Endometrial microvascular endothelial cells (primary cell): ENCODE measurements around the gene GLYR1. TPM values are rescaled to one million over a fixed set of nuclear protein-coding genes. Genes with fewer than 3 reads are reported as not detected.

Experiments used
- in situ Hi-C: cut with HindIII; loops from 2 replicates; pipeline ENCODE4 v1.10.0; 2017; ENCODE audit warnings: low sequenced_read_pairs, low pct_unique_long_range_greater_than_20kb; ENCODE audit errors: inconsistent ontology term
- total RNA-seq: library from RNA; depleted of rRNA; stranded (reverse); fragments of >200 nt; gene quantifications from one replicate; pipeline ENCODE4 v1.2.3, GENCODE V29; 2015; ENCODE audit errors: inconsistent ontology term

Gene GLYR1
- total RNA-seq, 1 donor from 2014 or later, result 58.4 TPM

DNA sequence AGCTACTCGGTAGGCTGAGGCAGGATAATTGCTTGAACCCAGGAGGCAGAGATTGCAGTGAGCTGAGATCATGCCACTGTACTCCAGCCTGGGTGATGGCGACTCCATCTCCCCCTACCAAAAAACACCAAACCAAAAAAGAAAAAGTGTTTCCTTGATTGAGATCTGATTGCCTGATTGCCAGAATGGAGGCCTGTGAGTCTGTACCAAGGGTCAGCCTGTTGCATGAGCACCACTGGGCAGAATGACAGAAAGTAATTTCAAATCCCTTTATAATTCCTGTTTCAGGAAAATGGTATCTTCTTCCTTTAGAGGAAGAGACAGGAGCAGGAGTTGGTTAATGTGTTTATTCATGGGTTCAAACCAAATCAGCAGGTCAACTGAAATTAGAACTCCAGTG lies 8.7 kb upstream of the GLYR1 start:
- in situ Hi-C loops, result no loop called here

DNA sequence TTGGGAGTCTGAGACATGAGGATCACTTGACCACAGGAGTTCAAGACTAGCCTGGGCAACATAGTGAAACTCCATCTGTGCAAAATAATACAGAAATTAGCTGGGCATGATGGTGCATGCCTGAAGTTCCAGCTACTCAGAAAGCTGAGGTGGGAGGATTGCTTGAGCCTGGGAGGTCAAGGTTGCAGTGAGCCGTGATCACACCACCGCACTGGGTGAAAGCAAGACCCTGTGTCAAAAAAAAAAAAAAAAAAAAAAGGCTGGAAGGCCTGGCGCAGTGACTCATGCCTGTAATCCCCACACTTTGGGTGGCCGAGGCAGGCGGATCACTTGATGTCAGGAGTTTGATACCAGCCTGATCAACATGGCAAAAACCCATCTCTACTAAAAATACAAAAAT lies 8.3 kb upstream of the GLYR1 start:
- in situ Hi-C loops, result no loop called here

DNA sequence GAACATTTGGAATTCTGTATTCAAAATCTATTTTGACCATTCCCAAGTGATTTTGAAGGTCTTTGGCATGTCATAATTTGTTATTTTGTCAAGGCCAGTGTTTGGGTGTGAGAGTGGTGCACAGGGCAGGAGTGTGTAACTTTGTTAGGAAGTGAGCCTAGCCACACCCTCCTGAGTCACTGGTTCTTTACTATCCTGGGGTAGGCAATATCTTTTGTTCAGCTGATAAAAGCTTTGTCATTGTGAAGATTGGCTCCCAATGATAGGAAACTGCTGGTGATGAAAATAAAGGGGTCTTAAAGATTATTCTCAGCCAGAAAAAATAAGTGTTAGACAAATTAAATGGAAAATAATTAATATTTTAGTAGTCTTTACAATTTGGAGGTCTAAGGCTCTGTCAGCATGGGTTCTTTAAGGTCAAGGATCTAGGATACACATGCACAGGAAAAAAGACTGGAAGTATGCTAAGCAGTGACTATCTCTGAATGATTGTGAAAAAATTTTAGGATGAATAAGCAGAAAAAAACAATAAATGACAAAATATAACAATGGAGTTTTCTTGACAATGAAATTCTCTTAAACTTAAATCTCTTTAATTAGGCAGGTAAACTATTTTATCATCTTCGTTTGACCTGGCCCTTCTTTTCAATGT lies 5.3 kb upstream of the GLYR1 start:
- in situ Hi-C loops, result no loop called here

DNA sequence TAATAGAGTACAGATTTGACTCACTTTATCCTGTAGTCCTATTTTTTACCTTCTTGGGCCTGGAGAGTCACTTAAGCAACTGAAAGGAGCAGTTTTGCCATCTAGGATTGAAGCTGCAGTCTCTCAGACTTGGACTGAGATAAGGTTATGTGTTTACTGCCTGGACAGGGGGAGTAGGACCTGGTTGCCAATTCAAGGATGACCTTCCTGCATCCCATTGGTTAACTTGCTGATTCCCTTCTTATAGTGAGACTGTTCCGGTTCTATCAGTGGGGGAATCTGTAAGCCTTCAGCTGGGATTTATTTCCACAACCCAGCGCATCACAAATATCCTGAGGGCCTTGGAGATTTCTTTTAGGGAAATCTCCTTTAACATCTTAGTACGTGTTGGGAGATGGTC lies 3.1 kb upstream of the GLYR1 start:
- in situ Hi-C loops, result no loop called here

DNA sequence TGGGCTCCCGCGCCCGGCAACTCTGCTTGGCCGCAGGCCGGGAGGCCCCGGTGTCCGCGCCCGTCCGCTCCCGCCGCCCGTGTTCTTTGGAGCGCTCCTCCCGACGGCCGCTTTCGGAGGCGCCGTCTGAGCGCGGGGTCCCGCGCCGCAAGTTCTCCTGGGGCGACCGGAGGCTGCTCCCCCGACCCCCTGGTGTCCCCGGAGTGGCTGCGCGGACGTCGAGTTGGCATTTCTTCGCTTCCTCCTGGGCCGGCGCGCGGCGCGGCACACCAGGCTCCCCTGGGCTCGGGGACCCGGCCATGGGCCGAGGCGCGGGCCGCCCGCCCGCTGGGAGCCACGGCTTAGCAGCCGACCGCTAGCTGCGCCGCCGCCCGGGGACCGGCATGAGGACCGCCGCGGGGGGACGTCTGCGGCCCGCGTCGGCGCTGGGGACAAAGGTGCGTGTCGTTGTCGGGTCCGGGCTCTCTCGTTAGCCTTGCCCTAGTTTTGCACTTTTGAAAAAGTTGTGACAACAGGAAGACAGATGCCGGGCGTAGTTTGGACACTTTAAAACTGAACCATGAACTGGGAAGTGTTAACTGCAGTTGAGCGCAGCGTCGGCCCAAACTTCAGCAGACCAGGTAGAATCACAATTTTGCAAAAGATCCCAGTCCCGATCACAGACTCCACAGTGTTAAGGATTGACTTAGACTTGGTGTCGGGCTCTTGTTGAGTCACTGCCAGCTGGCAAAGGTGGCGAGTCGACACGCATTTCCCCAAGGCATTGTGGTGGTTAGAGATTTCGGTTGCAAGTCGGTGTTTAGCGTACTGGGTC lies 893 bp upstream of the GLYR1 start:
- in situ Hi-C loops, result no loop called here

DNA sequence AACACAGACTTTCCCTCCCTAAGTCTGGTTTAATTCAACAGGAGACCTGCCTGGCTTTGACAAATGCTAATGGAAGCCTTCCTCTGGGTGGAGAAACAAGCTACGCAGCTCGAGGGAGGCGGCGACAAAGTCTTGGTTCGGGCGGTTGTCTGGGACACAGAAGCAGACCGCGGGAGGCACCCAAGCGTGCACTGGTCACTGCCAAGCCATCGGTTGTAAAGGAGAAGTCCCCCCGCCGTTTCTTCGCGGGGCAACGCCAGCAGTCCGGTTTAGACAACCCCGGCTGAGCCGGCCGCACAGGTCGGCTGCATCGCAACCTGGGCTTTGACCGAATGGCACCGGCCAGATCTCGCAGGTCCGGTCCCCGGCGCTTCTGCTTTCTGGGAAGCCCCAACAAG lies 586 bp downstream of the GLYR1 start:
- in situ Hi-C loops, result no loop called here

DNA sequence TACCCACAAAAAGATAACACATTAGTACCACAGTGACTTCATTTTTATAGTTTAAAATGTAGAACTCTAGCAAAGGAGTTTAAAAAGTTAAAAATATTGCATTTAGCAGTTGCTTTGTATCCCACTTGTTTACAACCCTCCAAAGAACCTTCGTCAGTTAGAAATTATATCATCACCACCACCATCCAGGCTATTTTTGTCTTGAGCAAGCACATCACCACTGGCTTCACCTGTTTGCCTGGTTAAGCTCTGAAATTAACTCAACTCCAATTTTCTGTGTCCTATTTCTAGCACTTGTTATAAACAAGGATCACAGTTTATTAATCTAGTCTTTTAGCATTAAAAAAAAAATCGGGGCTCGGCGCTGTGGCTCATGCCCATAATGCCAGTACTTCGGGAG lies 6.1 kb downstream of the GLYR1 start:
- in situ Hi-C loops, result no loop called here

DNA sequence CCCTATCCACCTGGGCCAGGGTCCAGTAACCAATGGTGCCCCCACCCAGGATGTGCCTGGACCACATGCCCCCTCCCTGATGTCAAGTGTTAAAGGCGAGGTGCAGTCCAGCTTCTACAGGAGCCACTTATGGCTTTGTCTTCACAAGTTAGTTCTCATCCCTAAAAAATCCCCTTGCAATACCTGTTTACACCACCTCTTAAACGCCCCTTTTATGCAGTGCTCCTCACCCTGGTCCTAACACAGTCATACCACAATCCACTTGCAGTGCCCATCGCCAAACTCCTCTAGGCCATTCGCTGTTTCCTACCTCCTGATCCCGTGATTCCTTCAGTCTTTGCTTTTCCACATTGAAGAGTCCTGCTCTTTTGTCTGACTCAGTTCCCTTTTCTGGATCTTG lies 7.1 kb downstream of the GLYR1 start:
- in situ Hi-C loops, result no loop called here

DNA sequence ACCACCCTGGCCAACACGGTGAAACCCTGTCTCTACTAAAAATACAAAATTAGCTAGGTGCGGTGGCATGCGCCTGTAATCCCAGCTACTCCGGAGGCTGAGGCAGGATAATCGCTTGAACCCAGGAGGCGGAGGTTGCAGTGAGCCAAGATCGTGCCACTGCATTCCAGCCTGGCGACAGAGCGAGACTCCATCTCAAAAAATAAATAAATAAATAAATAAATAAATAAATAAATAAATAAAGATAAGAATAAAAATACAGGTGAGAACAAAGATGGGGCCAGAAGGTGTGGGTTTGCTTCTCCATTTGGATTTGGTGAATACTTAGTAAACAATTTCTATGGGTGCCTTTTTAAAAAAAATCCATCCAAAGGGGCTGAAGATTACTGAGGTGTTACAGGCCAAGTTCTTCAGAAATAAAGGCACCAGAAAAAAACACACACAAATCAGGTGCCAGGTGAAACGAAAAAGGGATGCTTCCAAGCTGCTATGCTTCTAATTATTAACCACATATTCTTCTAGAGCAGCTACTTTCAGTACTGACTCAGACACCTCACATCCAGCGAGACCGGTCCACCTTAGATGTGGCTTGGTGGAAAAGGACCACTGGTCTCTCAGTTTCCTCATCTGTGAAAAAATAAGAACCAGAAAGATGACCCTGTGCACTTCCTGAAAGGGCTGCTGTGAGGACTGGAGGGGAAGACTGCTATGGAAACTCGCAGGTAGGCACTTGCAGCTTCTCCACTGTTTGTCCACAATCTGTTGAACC lies 9.2 kb downstream of the GLYR1 start:
- in situ Hi-C loops, result no loop called here

DNA sequence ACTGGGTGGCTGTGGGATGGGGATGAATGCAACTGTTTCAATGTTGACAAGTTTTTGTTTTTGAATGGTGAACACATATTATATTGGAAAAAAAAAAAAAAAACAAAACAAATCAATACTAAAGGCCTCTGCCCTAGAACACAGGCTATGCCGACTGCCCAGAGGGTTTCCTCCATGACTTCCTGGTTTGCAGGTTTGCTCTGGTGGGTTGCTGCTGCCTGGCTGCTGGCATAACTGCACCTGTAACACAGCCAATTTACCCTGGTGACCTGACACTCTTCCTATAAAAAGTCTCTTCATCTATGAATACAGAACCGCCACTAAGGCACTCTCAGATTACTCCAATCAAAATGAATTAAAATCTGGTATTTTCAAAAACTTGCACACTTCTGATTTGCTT lies 10.4 kb downstream of the GLYR1 start:
- in situ Hi-C loops, result no loop called here

DNA sequence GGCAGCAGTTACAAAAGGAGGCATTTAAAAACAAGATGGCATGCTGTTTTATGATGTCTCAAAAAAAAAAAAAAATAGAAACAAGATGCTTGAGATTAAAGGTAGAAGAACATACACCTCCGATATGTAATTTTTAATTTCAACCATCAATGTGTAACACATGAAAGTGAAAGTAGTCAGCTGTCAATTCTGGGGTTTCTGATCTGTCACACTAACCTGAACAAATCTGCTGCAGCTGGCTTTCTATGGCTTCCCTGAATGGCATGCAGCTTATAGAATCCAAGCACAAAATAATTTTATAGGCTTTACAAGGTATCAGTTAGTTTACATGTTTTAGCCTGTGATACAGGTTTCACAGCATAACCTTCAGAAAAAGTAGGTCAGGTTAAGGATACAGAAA lies 13.5 kb downstream of the GLYR1 start:
- in situ Hi-C loops, result no loop called here

DNA sequence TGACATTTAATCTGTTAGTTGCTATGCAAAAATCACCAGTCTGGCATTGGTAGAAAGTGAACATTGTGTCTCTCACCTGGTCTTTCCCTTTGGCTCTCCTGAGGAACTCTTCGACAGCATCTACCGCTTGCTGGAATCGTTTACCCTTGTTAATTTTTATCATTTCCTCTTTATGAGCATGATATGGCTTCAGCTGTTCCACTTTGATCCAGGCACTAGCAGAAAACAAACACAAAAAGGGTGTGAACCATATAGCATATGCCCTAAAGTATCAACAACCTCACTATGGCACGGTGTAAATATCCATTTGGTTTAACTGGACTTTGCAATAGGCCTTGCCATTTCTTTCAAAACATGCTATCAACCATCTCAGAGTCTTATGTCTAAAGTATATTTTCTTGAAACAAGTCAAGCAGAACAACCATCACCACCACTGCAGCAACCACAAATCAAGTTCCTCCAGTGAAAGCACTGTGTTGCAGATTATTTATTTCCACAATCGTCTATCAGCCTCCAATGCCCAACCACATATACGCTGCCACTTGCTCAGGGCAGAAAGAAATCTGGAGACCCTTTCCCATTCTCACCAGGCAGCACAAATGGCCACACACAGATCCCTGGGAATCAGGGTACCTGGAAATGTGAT lies 14.3 kb downstream of the GLYR1 start:
- in situ Hi-C loops, result no loop called here

DNA sequence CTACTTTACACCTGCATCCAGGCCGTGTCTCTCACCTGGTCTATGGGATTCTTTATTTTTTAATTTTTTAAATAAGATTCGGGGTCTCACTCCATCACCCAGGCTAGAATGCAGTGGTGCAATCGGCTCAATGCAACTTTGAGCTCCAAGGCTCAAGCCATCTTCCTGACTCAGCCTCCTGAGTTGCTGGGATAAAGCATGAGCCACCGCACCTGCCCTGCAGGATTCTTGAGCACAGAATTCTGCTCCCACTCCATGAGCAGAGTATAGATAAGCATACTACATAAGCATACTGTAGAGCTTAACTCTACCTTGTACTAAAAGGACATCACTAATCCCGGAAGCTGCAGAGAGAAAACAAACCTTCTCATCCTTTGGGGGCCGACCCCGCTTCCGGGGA lies 15.5 kb downstream of the GLYR1 start:
- in situ Hi-C loops, result no loop called here

DNA sequence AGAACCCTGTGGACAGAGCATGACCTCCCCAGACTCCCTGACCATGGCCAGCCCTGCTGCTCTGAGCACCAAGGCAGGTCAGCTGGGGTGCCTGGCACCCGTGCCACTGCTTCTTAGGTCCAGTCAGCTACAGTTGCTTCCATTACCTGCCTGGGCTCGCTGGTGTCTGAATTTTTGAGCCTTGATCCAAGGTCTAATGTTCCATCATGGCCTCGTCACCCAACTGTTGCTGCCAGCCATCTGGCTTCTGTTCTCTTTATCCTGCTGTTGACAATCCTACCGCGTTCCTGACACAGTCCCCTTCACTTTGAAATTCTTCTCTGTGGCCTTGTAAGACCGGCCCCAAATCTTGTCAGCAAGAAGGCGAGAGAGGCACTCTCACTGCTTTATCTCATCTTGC lies 16.7 kb downstream of the GLYR1 start:
- in situ Hi-C loops, result no loop called here

DNA sequence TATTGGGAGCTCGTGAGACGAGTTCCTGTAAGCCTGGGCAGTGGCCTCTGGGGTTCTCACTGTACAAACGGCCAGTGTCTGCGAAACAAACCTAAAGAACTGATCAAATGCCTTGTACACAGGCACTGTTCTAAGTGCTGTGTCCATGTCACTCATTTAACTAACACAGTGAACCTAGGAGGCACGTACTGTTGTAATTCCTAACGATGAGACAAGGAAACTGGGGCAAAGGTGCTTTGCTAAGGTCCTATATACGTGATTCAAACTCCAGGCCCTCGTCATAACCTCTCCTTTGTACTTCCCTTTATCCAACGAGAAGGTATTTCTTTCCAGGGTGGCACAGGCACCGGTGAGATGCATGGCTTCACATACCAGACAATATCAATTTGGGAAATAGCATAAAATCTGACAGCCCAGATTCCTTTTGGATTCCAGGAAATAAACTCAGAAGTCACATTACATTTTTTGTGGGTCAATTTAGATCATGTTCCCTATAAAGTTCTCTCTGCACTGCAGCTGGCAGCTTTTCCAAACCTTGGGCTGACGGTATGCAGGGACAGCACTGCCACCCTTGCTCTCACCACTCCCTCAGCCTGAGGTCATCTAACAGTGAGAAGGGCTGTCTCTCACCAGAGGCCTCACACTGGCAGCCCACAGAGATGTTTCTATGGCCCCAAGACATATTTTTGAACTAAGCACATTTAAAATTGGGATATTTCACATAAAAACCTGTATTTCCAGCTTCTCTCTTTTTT lies 18.3 kb downstream of the GLYR1 start:
- in situ Hi-C loops, result no loop called here

DNA sequence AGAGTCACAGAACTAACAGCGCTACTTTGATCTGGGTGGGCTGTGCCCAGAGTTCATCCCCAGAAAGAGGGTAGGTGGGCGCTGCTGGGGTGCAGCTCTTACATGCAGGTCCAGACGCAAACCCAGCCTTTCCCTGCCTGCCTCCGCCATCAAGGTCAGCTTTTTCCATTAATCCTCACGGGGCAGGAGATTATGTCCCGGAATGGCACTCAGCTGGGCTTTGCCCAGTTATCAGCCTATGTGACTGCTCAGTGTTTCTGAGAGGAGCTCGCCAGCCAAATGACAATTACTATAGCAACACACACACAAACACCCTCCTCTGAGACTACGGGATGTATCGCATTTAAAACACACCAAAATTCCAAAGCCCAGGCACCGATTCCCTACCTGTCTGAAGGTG lies 20.1 kb downstream of the GLYR1 start:
- in situ Hi-C loops, result no loop called here

DNA sequence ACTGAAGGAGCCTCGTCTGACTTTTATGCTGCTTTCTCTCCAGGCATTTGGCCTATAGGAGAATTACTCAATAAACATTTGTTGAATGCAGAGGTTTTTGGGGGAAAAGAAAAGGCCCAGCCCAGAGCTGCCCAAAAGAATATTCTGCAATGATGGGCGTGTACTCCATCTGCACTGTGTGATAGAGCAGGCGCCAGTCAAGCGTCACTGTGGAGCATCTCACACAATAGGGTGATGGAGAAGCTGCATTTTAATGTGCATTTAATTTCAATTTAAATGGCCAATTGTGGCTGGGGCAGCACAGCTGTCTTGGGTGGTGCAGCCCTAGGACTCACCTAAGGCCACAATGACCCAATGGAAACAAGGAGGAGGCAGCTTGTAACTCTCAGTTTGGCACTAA lies 20.6 kb downstream of the GLYR1 start:
- in situ Hi-C loops, result no loop called here

DNA sequence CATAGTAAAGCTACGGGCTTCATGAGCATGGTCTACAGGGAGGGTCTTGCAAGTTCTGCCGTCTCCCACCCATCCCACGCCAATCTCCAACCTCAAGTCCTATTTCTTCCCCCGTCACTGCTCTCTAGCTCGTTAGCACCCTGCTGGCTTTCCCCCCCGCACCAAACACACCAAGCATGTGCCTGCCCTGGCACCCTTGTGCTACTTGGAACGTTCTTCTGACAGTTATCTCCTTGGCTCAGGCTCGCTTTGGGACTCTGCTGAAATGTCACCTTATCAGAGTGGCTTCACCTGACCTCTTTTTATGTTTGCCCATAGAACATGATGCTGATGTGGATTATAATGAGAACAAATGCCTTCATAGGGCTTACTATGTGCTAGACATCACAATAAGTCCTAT lies 21.9 kb downstream of the GLYR1 start:
- in situ Hi-C loops, result no loop called here

DNA sequence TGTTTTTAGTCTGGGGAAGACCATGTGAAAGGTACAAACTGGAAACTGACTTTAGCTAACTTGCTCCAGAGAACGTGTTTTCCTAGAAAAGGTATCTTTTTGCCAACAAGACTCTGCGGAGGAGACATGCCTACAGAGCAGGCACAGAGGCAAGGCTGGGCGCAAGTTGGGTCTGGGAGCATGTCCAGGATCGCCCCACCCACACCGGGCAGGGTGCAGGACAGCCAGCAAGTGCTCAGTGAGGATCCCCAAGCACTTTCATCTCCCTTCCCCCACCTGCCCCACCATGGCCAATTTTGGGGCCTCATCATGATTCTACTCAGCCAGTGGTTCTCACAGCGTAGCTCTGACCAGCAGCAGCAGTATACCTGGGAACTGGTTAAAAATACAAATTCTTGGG lies 26.4 kb downstream of the GLYR1 start:
- in situ Hi-C loops, result no loop called here
